Liver (tissue), 9 donors: ENCODE measurements around the gene CREB3L1. TPM values are rescaled to one million over a fixed set of nuclear protein-coding genes. Genes with fewer than 3 reads are reported as not detected.

Experiments
- DNase-seq: peaks from one replicate; pipeline ENCODE4 v3.0.0-alpha.2; 2017; ENCODE audit warnings: low spot score
- H3K27ac ChIP-seq, 2 donors: one replicate each; pipeline ENCODE4 v1.7.0; 2013; ENCODE audit warnings: inconsistent platforms in 2 of 2, low read length in 2 of 2, control low read depth in 1 of 2, low read depth in 1 of 2, mild to moderate bottlenecking in 1 of 2
- H3K27me3 ChIP-seq, 4 donors: one replicate each; pipeline versions ENCODE4 v1.6.1 to v1.7.0; 2013; ENCODE audit warnings: low read length in 3 of 4, inconsistent platforms in 1 of 4, mild to moderate bottlenecking in 1 of 4, moderate library complexity in 1 of 4; ENCODE audit not compliant: control insufficient read depth in 4 of 4, insufficient read depth in 4 of 4
- H3K36me3 ChIP-seq, 4 donors: one replicate each; pipeline versions ENCODE4 v1.6.1 to v1.7.0; 2013; ENCODE audit warnings: low read length in 3 of 4, mild to moderate bottlenecking in 3 of 4, low read depth in 1 of 4, moderate library complexity in 1 of 4; ENCODE audit not compliant: control insufficient read depth in 4 of 4, insufficient read depth in 3 of 4
- H3K4me1 ChIP-seq, 4 donors: one replicate each; pipeline versions ENCODE4 v1.6.1 to v1.7.0; 2013; ENCODE audit warnings: low read length in 3 of 4, mild to moderate bottlenecking in 3 of 4, moderate library complexity in 1 of 4; ENCODE audit not compliant: control insufficient read depth in 4 of 4, insufficient read depth in 4 of 4
- H3K4me3 ChIP-seq, 3 donors: one replicate each; pipeline versions ENCODE4 v1.6.1 to v1.7.0; 2013; ENCODE audit warnings: low read length in 3 of 3, control low read depth in 1 of 3, low read depth in 1 of 3, mild to moderate bottlenecking in 1 of 3
- H3K9ac ChIP-seq, 2 donors: one replicate each; pipeline ENCODE4 v1.7.0; 2013; ENCODE audit warnings: low read length in 2 of 2, mild to moderate bottlenecking in 2 of 2, moderate library complexity in 2 of 2, control low read depth in 1 of 2, low read depth in 1 of 2
- H3K9me3 ChIP-seq, 4 donors: one replicate each; pipeline versions ENCODE4 v1.6.1 to v1.7.0; 2013; ENCODE audit warnings: low read length in 3 of 4; ENCODE audit not compliant: control insufficient read depth in 4 of 4
- ATF3 ChIP-seq: IDR thresholded peaks from 2 replicates; pipeline ENCODE4 v1.6.1; 2016; ENCODE audit warnings: antibody characterized with exemption
- CTCF ChIP-seq: fragments of 150-350 bp; IDR thresholded peaks from 2 replicates; pipeline ENCODE4 v1.5.1; 2017; ENCODE audit warnings: improper control_type of control experiment, low read depth, low read length; ENCODE audit not compliant: missing input control
- EGR1 ChIP-seq, 2 donors: IDR thresholded peaks; 2 replicates each; pipeline ENCODE4 v1.6.1; 2016 to 2018; ENCODE audit warnings: antibody characterized with exemption in 2 of 2, low read depth in 2 of 2
- FOXA2 ChIP-seq: IDR thresholded peaks from 2 replicates; pipeline ENCODE4 v1.6.1; 2016; ENCODE audit warnings: antibody characterized with exemption
- GABPA ChIP-seq, 2 donors: IDR thresholded peaks in 1 of 2; conservative IDR thresholded peaks in 1 of 2; 2 replicates each; pipeline ENCODE4 v1.6.1; 2016; ENCODE audit warnings: antibody characterized with exemption in 2 of 2, mild to moderate bottlenecking in 1 of 2, moderate library complexity in 1 of 2
- HNF4A ChIP-seq, 2 donors: conservative IDR thresholded peaks; 2 replicates each; pipeline ENCODE4 v1.6.1; 2016; ENCODE audit warnings: antibody characterized with exemption in 2 of 2, mild to moderate bottlenecking in 2 of 2
- HNF4G ChIP-seq: IDR thresholded peaks from 2 replicates; pipeline ENCODE4 v1.6.1; 2016; ENCODE audit warnings: antibody characterized with exemption
- JUND ChIP-seq, 2 donors: IDR thresholded peaks; 2 replicates each; pipeline ENCODE4 v1.6.1; 2016; ENCODE audit warnings: antibody characterized with exemption in 2 of 2
- MAX ChIP-seq: IDR thresholded peaks from 2 replicates; pipeline ENCODE4 v1.6.1; 2016; ENCODE audit warnings: antibody characterized with exemption
- NR2F2 ChIP-seq: IDR thresholded peaks from 2 replicates; pipeline ENCODE4 v1.6.1; 2016; ENCODE audit warnings: antibody characterized with exemption
- RAD21 ChIP-seq, 2 donors: IDR thresholded peaks; 2 replicates each; pipeline ENCODE4 v1.6.1; 2016; ENCODE audit warnings: antibody characterized with exemption in 2 of 2, mild to moderate bottlenecking in 2 of 2
- REST ChIP-seq: IDR thresholded peaks from 2 replicates; pipeline ENCODE4 v1.6.1; 2016; ENCODE audit warnings: antibody characterized with exemption, mild to moderate bottlenecking
- SP1 ChIP-seq: IDR thresholded peaks from 2 replicates; pipeline ENCODE4 v1.6.1; 2018; ENCODE audit warnings: antibody characterized with exemption, mild to moderate bottlenecking
- YY1 ChIP-seq: IDR thresholded peaks from 2 replicates; pipeline ENCODE4 v1.6.1; 2016; ENCODE audit warnings: antibody characterized with exemption, mild to moderate bottlenecking
- WGBS: extraction: QIAGEN DNeasy Blood & Tissue Kit; methylation state at CpG from one replicate; pipeline ENCODE4 v1.1.7; 2013; 5-methylcytosine and 5-hydroxymethylcytosine counted together
- polyA plus RNA-seq, 2 donors: library from polyadenylated mRNA; stranded (reverse) in 1 of 2; unstranded in 1 of 2; fragments of 200-250 nt in 1 of 2; fragments of >200 nt in 1 of 2; fragmentation: Nextera tagmentation in 1 of 2; extraction: Ambion mirVana in 1 of 2; gene quantifications; one replicate each; pipeline versions ENCODE4 v1.2.1 to v1.2.3, GENCODE V29; 2013 to 2015
- total RNA-seq, 2 donors: library from RNA; depleted of rRNA; stranded (reverse); fragments of >200 nt; gene quantifications; one replicate each; pipeline ENCODE4 v1.2.3, GENCODE V29; 2014
- donor health status: healthy.
- donor health status: healthy.
- donor health status: healthy.
- donor health status: healthy.
- donor health status: healthy.

The CREB3L1 gene
- total and polyA plus RNA-seq, 4 donors, result 0.14 to 1.3 (median 0.33) TPM

- no peak for DNase-seq
Measured at GRCh38 chr11:46249938-46250744, 27.3 kb upstream of the CREB3L1 start.

More at GRCh38 chr11:46249938-46250744, 27.3 kb upstream of the CREB3L1 start:
- no peak overlapping the region for H3K27ac ChIP-seq
- H3K4me1 ChIP-seq, result peaks cover 0 to 4% (median 0%) of the 10 kb centered on the region in 4 donors
- no peak overlapping the region for H3K4me3 ChIP-seq
- TF ChIP-seq REST (no peak), JUND (IDR thresholded peaks at IDR 0.05) (no peak), YY1 (no peak), MAX (no peak), RAD21 (IDR thresholded peaks at IDR 0.05) (no peak), EGR1 (IDR thresholded peaks at IDR 0.05; ENCODE audit: low read depth in 2 of 2) (no peak), HNF4G (no peak), SP1 (no peak), CTCF (no peak), HNF4A (conservative IDR thresholded peaks at IDR 0.05) (no peak), GABPA (IDR thresholded peaks at IDR 0.05 in 1 of 2, conservative IDR thresholded peaks at IDR 0.05 in 1 of 2) (no peak), ATF3 (no peak), FOXA2 (no peak), NR2F2 (no peak)
- no peaks in the 10 kb centered on the region for H3K36me3 ChIP-seq
- no peaks in the 10 kb centered on the region for H3K9me3 ChIP-seq
- H3K27me3 ChIP-seq, result peaks cover 0 to 4% (median 0%) of the 10 kb centered on the region in 4 donors
- H3K9ac ChIP-seq, result no peak overlapping the region
- 92% methylated on average over 4 of the region's 4 CpGs for WGBS
